Measurements from ENCODE around the gene MYL7.

DNA sequence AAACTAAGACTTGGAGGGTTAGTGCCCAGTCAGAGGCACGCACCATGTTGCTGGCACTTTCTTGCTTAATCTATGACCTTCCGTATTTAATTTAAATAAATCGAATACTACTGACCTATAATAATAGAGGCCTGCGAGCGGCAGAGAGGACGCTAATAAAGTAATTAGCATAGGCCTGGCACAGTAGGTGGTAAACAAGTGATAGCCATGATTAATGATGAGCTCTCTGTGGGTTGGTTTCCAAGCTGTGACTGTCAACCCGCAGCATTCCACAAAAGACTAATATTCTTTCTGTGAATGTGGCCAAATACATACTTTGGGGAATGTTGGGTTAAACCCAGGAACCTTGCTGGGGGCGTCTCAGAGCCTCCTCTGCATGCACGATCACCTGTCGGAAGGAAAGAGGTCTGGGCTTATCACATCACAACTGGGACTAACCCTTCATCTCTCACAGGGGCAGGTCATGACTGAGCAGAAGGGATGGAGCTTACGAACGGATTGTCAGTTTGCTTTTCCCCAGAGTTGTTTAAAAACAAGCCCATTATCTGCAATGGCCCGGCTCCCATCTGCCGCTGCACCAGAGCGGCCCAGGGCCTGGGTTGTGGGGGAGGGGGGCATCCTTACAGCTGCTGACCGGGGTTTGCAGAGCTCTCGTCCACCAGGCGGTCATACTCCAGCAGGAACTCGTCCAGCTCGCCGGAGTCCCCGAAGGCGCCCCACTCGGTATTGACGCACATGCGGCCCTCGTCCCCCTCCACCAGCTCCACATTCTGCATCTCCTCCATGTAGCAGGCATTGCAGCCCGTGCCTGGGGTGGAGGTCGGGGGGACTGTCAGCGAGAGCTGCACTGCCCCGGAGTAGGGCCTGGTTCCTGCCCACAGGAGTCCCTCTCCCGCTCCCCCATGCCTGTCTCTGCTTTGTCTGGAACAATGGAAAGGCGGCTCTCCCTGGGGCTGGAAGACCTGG is 6.2 kb upstream of the MYL7 start:
- TF ChIP-seq NRF1 (IDR thresholded peaks at IDR 0.05; ENCODE audit: low read depth, low read length) (no peak), EZH2phosphoT487 (IDR thresholded peaks at IDR 0.05; ENCODE audit: borderline replicate concordance, low read depth) (no peak), RAD21 (IDR thresholded peaks at IDR 0.05; ENCODE audit: low read length) (no peak), EP300 (IDR thresholded peaks at IDR 0.05; ENCODE audit: borderline replicate concordance in 1 of 2, low read depth in 1 of 2, low read length in 1 of 2) (no peak), RXRA (IDR thresholded peaks at IDR 0.05; ENCODE audit: borderline replicate concordance, low read depth) (no peak), RFX5 (IDR thresholded peaks at IDR 0.05; ENCODE audit: low read length) (no peak), YY1 (IDR thresholded peaks at IDR 0.05; ENCODE audit: low read depth) (no peak), GABPA (IDR thresholded peaks at IDR 0.05; ENCODE audit: low read depth) (no peak), POLR2AphosphoS5 (IDR thresholded peaks at IDR 0.05; ENCODE audit: low read depth, low read length) (no peak), SIN3A (IDR thresholded peaks at IDR 0.05; ENCODE audit: borderline replicate concordance, low read depth, low read length) (no peak)
- TF ChIP-seq, protein P1, sequence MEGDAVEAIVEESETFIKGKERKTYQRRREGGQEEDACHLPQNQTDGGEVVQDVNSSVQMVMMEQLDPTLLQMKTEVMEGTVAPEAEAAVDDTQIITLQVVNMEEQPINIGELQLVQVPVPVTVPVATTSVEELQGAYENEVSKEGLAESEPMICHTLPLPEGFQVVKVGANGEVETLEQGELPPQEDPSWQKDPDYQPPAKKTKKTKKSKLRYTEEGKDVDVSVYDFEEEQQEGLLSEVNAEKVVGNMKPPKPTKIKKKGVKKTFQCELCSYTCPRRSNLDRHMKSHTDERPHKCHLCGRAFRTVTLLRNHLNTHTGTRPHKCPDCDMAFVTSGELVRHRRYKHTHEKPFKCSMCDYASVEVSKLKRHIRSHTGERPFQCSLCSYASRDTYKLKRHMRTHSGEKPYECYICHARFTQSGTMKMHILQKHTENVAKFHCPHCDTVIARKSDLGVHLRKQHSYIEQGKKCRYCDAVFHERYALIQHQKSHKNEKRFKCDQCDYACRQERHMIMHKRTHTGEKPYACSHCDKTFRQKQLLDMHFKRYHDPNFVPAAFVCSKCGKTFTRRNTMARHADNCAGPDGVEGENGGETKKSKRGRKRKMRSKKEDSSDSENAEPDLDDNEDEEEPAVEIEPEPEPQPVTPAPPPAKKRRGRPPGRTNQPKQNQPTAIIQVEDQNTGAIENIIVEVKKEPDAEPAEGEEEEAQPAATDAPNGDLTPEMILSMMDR (IDR thresholded peaks at IDR 0.05), result no peak
